Esophagus squamous epithelium (tissue), 5 donors: ENCODE data around the gene TPPP. TPM values are rescaled to one million over a fixed set of nuclear protein-coding genes. Genes with fewer than 3 reads are reported as not detected.
A peak's percentile ranks its signal among the peaks of the same experiment; 100 is the strongest.

Source experiments
- DNase-seq: peaks from one replicate; lab custom pipeline; 2025; lab: John Stamatoyannopoulos, UW
- H3K27ac ChIP-seq, 4 donors: fragments of 200-600 bp; sonication (generic); one replicate each; pipeline ENCODE4 v1.5.1; 2016 to 2019; ENCODE audit warnings: mild to moderate bottlenecking in 1 of 4
- H3K27me3 ChIP-seq, 4 donors: fragments of 200-600 bp; sonication (generic); 1 replicate in 3 of 4; 2 replicates in 1 of 4; pipeline versions ENCODE4 v1.5.1 to v1.6.0; 2017 to 2021; ENCODE audit warnings: antibody characterized with exemption in 1 of 4
- H3K36me3 ChIP-seq, 3 donors: fragments of 200-600 bp; sonication (generic); one replicate each; pipeline ENCODE4 v1.5.1; 2016 to 2019
- H3K4me1 ChIP-seq, 3 donors: fragments of 200-600 bp; sonication (generic); one replicate each; pipeline ENCODE4 v1.5.1; 2017 to 2019
- H3K4me3 ChIP-seq, 4 donors: fragments of 200-600 bp; sonication (generic); 1 replicate in 3 of 4; 2 replicates in 1 of 4; pipeline ENCODE4 v1.5.1; 2016 to 2019; ENCODE audit warnings: mild to moderate bottlenecking in 2 of 4, moderate library complexity in 1 of 4
- H3K9me3 ChIP-seq, 3 donors: fragments of 200-600 bp; sonication (generic); one replicate each; pipeline ENCODE4 v1.5.1; 2016 to 2019
- POLR2A ChIP-seq, 4 donors: fragments of 450-650 bp; IDR thresholded peaks; one replicate each; pipeline ENCODE4 v1.6.1; 2017; ENCODE audit warnings: antibody characterized with exemption in 4 of 4, mild to moderate bottlenecking in 4 of 4, moderate library complexity in 3 of 4
- WGBS, 2 donors: methylation state at CpG; one replicate each; pipeline ENCODE4 v1.1.5; 2018; 5-methylcytosine and 5-hydroxymethylcytosine counted together
- intact Hi-C: fragments of 100-400 bp; cut with DNase I; formaldehyde crosslinking; loops from one replicate; pipeline ENCODE4 v1.15.0; 2022
- total RNA-seq, 4 donors: library from RNA; depleted of rRNA; stranded (reverse); fragments of >200 nt; gene quantifications; one replicate each; pipeline ENCODE4 v1.1.0, GENCODE V29; 2016
- TF ChIP-seq, protein P1 (sequence below), 6 experiments: fragments of 450-650 bp in 4 of 6; fragments of 200-600 bp in 2 of 6; sonication (generic) in 2 of 6; IDR thresholded peaks; one replicate each; pipeline ENCODE4 v1.5.1; 2016 to 2019; ENCODE audit warnings: antibody characterized with exemption in 6 of 6, mild to moderate bottlenecking in 4 of 6, moderate library complexity in 4 of 6
- donor health status: DM: yes; HTN: yes; CAD: no.

The TPPP gene
- total RNA-seq, 4 donors from 2014 or later: 1.7 to 5.8 (median 5.5) TPM

DNA sequence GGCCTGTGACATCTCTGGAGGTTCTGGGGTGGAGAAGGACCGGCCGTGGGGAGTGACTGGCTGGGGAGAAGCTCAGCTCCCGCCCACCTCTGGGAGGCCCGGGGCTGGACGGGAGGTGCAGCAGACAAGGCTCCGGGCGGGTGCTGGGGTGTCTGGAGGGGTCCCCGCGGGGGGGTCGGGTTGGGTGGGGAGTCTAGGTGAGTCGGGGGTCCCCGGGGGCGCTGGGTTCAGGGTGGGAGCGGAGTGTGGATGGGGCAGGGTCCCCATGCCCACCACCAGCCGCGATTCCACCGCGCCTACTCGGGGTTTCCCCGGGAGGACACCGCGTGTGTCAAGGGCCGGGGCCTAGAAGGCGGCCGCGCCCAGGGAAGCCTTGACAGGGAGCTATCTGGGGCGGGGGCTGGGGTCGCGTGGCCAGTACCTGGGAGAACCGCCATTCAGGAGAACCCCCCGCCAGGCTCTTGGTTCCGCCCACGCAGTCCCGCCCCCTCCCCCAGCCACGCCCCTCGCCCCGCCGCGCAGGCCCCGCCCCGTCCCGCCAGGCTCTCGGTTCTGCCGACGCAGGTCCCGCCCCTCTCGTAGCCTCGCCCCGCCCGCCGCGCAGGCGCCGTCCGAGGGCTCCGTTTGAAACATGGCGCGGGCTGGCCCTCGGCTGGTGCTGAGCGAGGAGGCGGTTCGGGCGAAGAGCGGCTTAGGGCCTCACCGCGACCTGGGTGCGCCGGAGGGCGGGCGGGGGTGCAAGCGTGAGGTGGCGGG lies 81.2 kb downstream of the TPPP start, which contains the start of gene CEP72:
CEP72 (plus strand) TSS at position 610 of the 756 bp plus-strand sequence; CDS start at position 632, 22 bp downstream.
- H3K27ac ChIP-seq: peak within 1 kb of the TSS; percentile 83 to 90 (median 88)
- intact Hi-C loops: loop anchor here (10.0 kb wide), 1 partner anchor 167 kb away; the partner anchor contains the start of gene EXOC3

DNA sequence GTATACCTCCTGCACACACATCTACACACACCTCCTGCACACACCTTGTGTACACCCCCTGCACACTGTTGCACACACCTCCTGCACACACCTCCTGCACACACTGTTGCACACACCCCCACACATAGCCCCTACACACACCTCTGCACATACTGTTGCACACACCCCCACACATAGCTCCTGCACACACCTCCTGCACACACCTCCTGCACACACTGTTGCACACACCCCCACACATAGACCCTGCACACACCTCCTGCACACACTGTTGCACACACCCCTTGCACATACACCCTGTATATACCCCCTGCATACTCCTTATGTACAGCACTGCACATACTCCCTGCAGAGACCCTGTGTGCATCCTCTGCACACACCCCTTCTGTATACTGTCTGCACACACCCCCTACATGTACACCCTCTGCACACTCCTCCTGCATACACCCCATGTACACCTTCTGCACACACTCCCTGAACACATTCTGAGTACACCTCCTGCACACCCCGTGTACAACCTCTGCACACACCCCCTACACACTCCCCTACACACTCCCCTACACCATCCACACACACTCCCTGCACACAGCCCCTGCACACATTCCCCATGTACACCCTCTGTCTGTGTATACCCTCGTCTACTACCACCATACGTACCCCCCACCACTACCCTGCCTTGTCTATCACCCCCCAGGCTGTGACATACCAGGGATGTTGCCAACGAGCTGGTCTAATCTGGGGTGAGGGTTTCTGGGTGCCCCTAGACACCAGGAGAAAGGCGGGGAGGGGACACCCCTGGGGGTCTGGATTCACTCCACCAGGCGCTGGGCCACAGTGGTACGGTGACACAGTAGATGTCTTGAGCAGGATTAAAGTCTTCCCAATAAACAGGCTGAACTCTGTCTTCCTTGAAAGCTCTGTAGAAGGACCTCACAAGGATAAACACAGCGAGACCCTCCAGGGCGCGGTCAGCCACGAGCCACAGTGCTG lies 82.1 kb downstream of the TPPP start:
- no peaks in the 10 kb centered on the region for H3K9me3 ChIP-seq
- DNase-seq: no peak

More for the DNA sequence above, 81.2 kb downstream of the TPPP start, which contains the start of gene CEP72:
- Histone ChIP-seq H3K36me3 (no peaks in the 10 kb centered on the region), H3K4me1 (peaks cover 5 to 20% (median 11%) of the 10 kb centered on the region in 3 donors), H3K9me3 (no peaks in the 10 kb centered on the region), H3K27me3 (peaks cover 0 to 15% (median 0%) of the 10 kb centered on the region in 4 donors), H3K4me3 (peak within 1 kb of the TSS; percentile 83 to 97 (median 93))
- peak in 1 of 4 donors; percentile 33 for TF ChIP-seq POLR2A (IDR thresholded peaks at IDR 0.05)
- TF ChIP-seq, protein P1, sequence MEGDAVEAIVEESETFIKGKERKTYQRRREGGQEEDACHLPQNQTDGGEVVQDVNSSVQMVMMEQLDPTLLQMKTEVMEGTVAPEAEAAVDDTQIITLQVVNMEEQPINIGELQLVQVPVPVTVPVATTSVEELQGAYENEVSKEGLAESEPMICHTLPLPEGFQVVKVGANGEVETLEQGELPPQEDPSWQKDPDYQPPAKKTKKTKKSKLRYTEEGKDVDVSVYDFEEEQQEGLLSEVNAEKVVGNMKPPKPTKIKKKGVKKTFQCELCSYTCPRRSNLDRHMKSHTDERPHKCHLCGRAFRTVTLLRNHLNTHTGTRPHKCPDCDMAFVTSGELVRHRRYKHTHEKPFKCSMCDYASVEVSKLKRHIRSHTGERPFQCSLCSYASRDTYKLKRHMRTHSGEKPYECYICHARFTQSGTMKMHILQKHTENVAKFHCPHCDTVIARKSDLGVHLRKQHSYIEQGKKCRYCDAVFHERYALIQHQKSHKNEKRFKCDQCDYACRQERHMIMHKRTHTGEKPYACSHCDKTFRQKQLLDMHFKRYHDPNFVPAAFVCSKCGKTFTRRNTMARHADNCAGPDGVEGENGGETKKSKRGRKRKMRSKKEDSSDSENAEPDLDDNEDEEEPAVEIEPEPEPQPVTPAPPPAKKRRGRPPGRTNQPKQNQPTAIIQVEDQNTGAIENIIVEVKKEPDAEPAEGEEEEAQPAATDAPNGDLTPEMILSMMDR (IDR thresholded peaks at IDR 0.05): no peak
- peak; percentile 29 for DNase-seq
- 0% methylated on average over 1 of the region's 72 CpGs; no CpG with 5 or more reads in 1 of the 2 donors for whole genome bisulfite sequencing, 2 donors

DNA sequence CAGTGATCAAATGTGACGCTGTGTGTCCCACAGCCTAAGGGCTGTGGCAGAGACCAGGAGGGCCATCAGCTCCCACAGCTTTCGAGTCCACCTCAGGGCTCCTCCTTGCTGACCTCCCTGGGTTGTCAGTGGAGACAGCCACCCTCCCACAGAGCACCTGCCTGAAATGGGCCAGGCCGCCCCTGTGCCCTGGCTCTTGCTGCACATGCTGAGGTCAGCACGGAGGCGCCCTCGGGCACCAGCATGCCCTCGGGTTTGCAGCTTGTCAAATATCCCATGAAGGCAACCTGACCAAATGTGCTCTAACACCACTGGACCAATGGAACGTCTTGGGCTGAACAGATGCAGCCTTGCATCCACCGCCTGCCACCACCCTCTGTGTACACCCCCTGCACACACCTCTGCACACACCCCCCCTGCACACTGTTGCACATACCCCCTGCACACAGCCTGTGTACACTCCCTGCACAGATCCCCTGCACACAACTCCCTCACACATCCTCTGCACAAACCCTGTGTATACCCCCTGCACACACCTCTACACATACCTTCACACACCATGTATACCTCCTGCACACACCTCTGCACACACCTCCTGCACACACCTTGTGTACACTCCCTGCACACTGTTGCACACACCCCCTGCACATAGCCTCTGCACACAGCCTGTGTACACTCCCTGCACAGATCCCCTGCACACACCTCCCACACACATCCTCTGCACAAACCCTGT lies 83.0 kb downstream of the TPPP start:
- TF ChIP-seq POLR2A (IDR thresholded peaks at IDR 0.05): no peak
- TF ChIP-seq, protein P1 (IDR thresholded peaks at IDR 0.05): no peak
- no peaks in the 10 kb centered on the region for H3K9me3 ChIP-seq
- peaks cover 0 to 30% (median 0%) of the 10 kb centered on the region in 4 donors for H3K27me3 ChIP-seq
- H3K27ac ChIP-seq: no peak overlapping the region
- no peaks in the 10 kb centered on the region for H3K36me3 ChIP-seq
- intact Hi-C loops: loop anchor here (10.0 kb wide), 1 partner anchor 165 kb away; the partner anchor contains the start of gene EXOC3
- no peak for DNase-seq
- WGBS, 2 donors: 83 to 93% methylated on average over 6 of the region's 9 CpGs
- peaks cover 5 to 20% (median 11%) of the 10 kb centered on the region in 3 donors for H3K4me1 ChIP-seq
- no peak overlapping the region for H3K4me3 ChIP-seq

More for the DNA sequence above, 82.1 kb downstream of the TPPP start:
- Histone ChIP-seq H3K27ac (peak overlapping the region in 3 of 4 donors; percentile 87 to 90 (median 88)), H3K27me3 (peaks cover 0 to 24% (median 0%) of the 10 kb centered on the region in 4 donors), H3K4me1 (peaks cover 5 to 20% (median 11%) of the 10 kb centered on the region in 3 donors), H3K4me3 (peak overlapping the region; percentile 83 to 97 (median 93)), H3K36me3 (no peaks in the 10 kb centered on the region)
- intact Hi-C loops: loop anchor here (10.0 kb wide), 1 partner anchor 166 kb away; the partner anchor contains the start of gene EXOC3
- TF ChIP-seq, protein P1 (IDR thresholded peaks at IDR 0.05): no peak
- no peak for TF ChIP-seq POLR2A (IDR thresholded peaks at IDR 0.05)
- WGBS, 2 donors: 29 to 81% methylated on average over 3 to 9 of the region's 11 CpGs

Other genes starting within 250 kb of the TPPP start
- 1 to 10 TPM; 2.4 to 3.8 (median 3.5) TPM for gene SLC9A3, start 168.9 kb downstream of the TPPP start, total RNA-seq
- 1 to 10 TPM; 2.7 to 8.6 (median 4.0) TPM for gene CEP72, start 81.0 kb downstream of the TPPP start, total RNA-seq
- 1 to 10 TPM in 3 of 4 donors, under 1 TPM in 1; 0.44 to 4.6 (median 2.7) TPM for gene ZDHHC11B, start 91.4 kb upstream of the TPPP start, total RNA-seq
- 1 to 10 TPM; 1.1 to 7.0 (median 3.3) TPM for gene ZDHHC11, start 157.6 kb upstream of the TPPP start, total RNA-seq
- 10 to 100 TPM; 16.1 to 35.7 (median 22.3) TPM for gene BRD9, start 199.4 kb upstream of the TPPP start, total RNA-seq
- 10 to 100 TPM in 2 of 4 donors, 1 to 10 TPM in 2; 3.2 to 17.7 (median 9.5) TPM for gene TRIP13, start 199.5 kb upstream of the TPPP start, total RNA-seq